Naive thymus-derived CD8-positive, alpha-beta T cell (primary cell): ENCODE measurements around the gene UBASH3B. TPM values are rescaled to one million over a fixed set of nuclear protein-coding genes. Genes with fewer than 3 reads are reported as not detected.

Source experiments
- ATAC-seq, 2 donors: fragments of 150-1000 bp; cut with Tn5 transposase in 1 of 2; sonication (Bioruptor Pico), chemical (Tn5 transposase) in 1 of 2; 1 replicate in 1 of 2; 2 replicates in 1 of 2; pipeline ENCODE4 v1.10.0; 2021; ENCODE audit warnings: mild to moderate bottlenecking in 2 of 2, moderate library complexity in 2 of 2
- POLR2A ChIA-PET: fragments of 350-600 bp; sonication (Branson Sonifier 250); formaldehyde crosslinking; loops from one replicate; lab custom pipeline; 2021; ENCODE audit warnings: antibody characterized with exemption; lab: Charles Lee
- DNase-seq, 10 donors: peaks; one replicate each; pipeline versions ENCODE4 v3.0.0 to v3.0.0-alpha.2; 2020 to 2022
- H3K27ac Mint-ChIP-seq, 10 donors: one replicate each; pipeline ENCODE4 v1.8.0; 2020 to 2022; ENCODE audit warnings: mild to moderate bottlenecking in 10 of 10, mixed read lengths in 10 of 10, moderate library complexity in 4 of 10, inconsistent platforms in 1 of 10
- H3K27me3 Mint-ChIP-seq, 5 donors: one replicate each; pipeline ENCODE4 v1.8.0; 2021 to 2022; ENCODE audit warnings: mixed read lengths in 5 of 5
- H3K36me3 Mint-ChIP-seq, 3 donors: one replicate each; pipeline ENCODE4 v1.8.0; 2020 to 2022; ENCODE audit warnings: mixed read lengths in 3 of 3, mild to moderate bottlenecking in 2 of 3, inconsistent platforms in 1 of 3
- H3K4me1 Mint-ChIP-seq, 4 donors: one replicate each; pipeline ENCODE4 v1.8.0; 2021 to 2022; ENCODE audit warnings: mixed read lengths in 4 of 4
- H3K4me3 Mint-ChIP-seq, 10 donors: one replicate each; pipeline ENCODE4 v1.8.0; 2020 to 2022; ENCODE audit warnings: mild to moderate bottlenecking in 10 of 10, mixed read lengths in 10 of 10, moderate library complexity in 6 of 10, inconsistent platforms in 1 of 10
- H3K9me3 Mint-ChIP-seq, 9 donors: one replicate each; pipeline ENCODE4 v1.8.0; 2020 to 2022; ENCODE audit warnings: mixed read lengths in 9 of 9, mild to moderate bottlenecking in 3 of 9, inconsistent platforms in 1 of 9, moderate library complexity in 1 of 9
- polyA plus RNA-seq, 3 donors: library from polyadenylated mRNA; unstranded; fragments of 300-500 nt; fragmentation: Illumina TruSeq; gene quantifications; one replicate each; pipeline ENCODE4 v1.2.3, GENCODE V29; 2021
- total RNA-seq, 8 experiments: library from RNA in 2 of 8; stranded (reverse) in 2 of 8; gene quantifications; one replicate each; pipeline ENCODE4 v1.2.3 and lab custom pipeline; 2021 to 2026

UBASH3B gene
- total and polyA plus RNA-seq, 5 experiments from 2014 or later: 6.8 to 35.2 (median 12.8) TPM

DNA sequence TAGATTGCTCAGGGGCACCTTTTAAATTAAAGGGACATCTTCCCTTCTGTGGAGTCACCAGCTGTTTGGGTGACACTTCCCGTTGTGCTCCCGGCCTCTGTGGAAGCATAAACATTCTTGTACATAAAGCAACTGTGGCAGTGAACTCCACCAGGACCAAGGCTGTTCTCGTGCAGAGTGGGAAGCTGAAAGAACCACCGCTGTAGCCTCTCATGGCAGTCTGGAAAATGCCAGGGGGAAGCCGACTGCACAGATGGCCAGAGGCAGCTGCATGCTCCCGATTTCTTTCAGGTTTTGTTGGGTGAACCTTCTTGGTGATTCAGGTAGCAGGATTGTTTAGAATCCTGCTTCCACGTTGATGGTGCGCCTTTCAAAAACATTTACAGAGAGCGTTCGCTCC lies 10.3 kb downstream of the UBASH3B start:
- DNase-seq (no peak), ATAC-seq (no peak)
- peaks cover 0 to 31% (median 6%) of the 10 kb centered on the region in 3 donors for H3K36me3 Mint-ChIP-seq
- H3K4me1 Mint-ChIP-seq: peaks cover 45 to 94% (median 87%) of the 10 kb centered on the region in 4 donors
- H3K27me3 Mint-ChIP-seq: no peaks in the 10 kb centered on the region
- H3K4me3 Mint-ChIP-seq: no peak overlapping the region
- POLR2A ChIA-PET: interaction anchor here (1.8 to 7.6 kb wide), 2 partner anchors 9 to 31 kb away, joined by 4 to 51 read pairs; partner anchors contain the start of gene UBASH3B
- peak overlapping the region in 9 of 10 donors; percentile 39 to 93 (median 66) for H3K27ac Mint-ChIP-seq
- peaks cover 0 to 10% (median 3%) of the 10 kb centered on the region in 9 donors for H3K9me3 Mint-ChIP-seq

DNA sequence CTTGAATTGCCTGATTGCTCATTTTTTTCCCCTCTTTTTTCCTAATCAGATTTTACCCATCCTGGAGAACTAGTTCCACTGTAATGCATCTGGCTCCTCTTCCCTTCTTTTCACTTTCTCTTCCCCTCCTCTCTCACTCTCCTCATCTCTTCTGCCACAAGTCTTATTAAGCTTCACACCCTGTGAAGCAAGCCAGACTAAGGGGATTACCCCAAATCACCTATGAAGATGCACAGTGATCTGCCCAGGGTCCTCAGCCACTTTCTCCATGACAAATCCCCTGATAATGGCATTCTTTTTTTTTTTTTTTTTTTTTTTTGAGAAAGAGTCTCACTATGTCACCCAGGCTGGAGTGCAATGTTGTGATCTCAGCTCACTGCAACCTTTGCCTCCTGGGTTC lies 11.2 kb downstream of the UBASH3B start:
- ATAC-seq (peak in 1 of 2 donors; percentile 57), DNase-seq (no peak)
- H3K4me1 Mint-ChIP-seq: peaks cover 44 to 95% (median 87%) of the 10 kb centered on the region in 4 donors
- POLR2A ChIA-PET: interaction anchor here (0.7 to 7.6 kb wide), 5 partner anchors 10 to 1015 kb away, joined by 5 to 51 read pairs (median 12); partner anchors contain the start of gene UBASH3B
- no peaks in the 10 kb centered on the region for H3K27me3 Mint-ChIP-seq
- H3K27ac Mint-ChIP-seq: peak overlapping the region; percentile 46 to 93 (median 86)
- H3K9me3 Mint-ChIP-seq: peaks cover 0 to 10% (median 3%) of the 10 kb centered on the region in 9 donors
- peaks cover 0 to 35% (median 10%) of the 10 kb centered on the region in 3 donors for H3K36me3 Mint-ChIP-seq
- H3K4me3 Mint-ChIP-seq: peak overlapping the region in 8 of 10 donors; percentile 7 to 54 (median 38)

DNA sequence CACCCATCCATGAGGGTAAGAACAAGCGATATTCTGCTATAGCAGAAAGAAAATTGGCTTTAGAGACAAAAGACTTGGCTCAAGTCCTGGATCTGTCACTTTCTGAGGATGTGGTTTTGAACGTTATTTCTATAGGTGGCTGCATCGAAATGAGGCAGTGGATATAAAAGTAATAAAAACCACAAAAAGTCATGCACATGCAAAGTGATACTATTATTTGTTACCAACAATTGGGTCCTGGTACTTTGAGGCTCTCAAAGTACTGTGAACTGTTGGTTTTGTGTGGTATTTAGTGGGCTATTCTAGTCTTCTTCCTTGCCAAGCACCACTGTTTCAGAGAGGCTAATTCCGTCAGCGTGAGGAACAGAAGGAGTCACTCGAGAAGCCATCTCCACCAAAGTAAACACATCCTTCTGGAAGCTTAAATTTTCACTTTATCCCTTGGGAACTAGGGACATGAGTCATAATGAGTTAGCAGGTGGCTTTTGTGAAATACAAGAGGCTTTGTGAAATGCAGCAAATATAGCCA lies 13.1 kb downstream of the UBASH3B start:
- H3K4me3 Mint-ChIP-seq: peak overlapping the region in 9 of 10 donors; percentile 19 to 77 (median 56)
- DNase-seq (peak in 4 of 10 donors; percentile 28 to 59 (median 44)), ATAC-seq (peak; percentile 52 to 80)
- no peaks in the 10 kb centered on the region for H3K27me3 Mint-ChIP-seq
- H3K27ac Mint-ChIP-seq: peak overlapping the region; percentile 79 to 95 (median 91)
- peaks cover 46 to 95% (median 84%) of the 10 kb centered on the region in 4 donors for H3K4me1 Mint-ChIP-seq
- peaks cover 0 to 10% (median 3%) of the 10 kb centered on the region in 9 donors for H3K9me3 Mint-ChIP-seq
- POLR2A ChIA-PET: interaction anchor here (0.7 to 7.6 kb wide), 9 partner anchors 8 to 393 kb away, joined by 3 to 51 read pairs (median 10); partner anchors contain the start of genes HSPA8 and UBASH3B
- H3K36me3 Mint-ChIP-seq: peaks cover 0 to 22% (median 10%) of the 10 kb centered on the region in 3 donors

- peaks cover 0 to 13% (median 10%) of the 10 kb centered on the region in 3 donors for H3K36me3 Mint-ChIP-seq
- no peaks in the 10 kb centered on the region for H3K27me3 Mint-ChIP-seq
- H3K27ac Mint-ChIP-seq: peak overlapping the region; percentile 58 to 93 (median 87)
- peak overlapping the region in 7 of 10 donors; percentile 9 to 71 (median 33) for H3K4me3 Mint-ChIP-seq
- POLR2A ChIA-PET: interaction anchor here (0.6 to 7.6 kb wide), 13 partner anchors 10 to 392 kb away, joined by 3 to 51 read pairs (median 6); partner anchors contain the start of genes HSPA8 and UBASH3B
- H3K9me3 Mint-ChIP-seq: peaks cover 0 to 10% (median 3%) of the 10 kb centered on the region in 9 donors
- peaks cover 42 to 95% (median 84%) of the 10 kb centered on the region in 4 donors for H3K4me1 Mint-ChIP-seq
- no peak for DNase-seq
- ATAC-seq: no peak
Measured at GRCh38 chr11:122670131-122670530, 14.6 kb downstream of the UBASH3B start.

- no peak for DNase-seq
- peak overlapping the region; percentile 45 to 93 (median 66) for H3K27ac Mint-ChIP-seq
- H3K4me3 Mint-ChIP-seq: peak overlapping the region in 3 of 10 donors; percentile 2 to 21 (median 17)
- H3K27me3 Mint-ChIP-seq: no peaks in the 10 kb centered on the region
- no peak for ATAC-seq
- POLR2A ChIA-PET: interaction anchor here (1.3 to 7.6 kb wide), 4 partner anchors 8 to 22 kb away, joined by 3 to 51 read pairs (median 6); partner anchors contain the start of gene UBASH3B
- peaks cover 47 to 96% (median 91%) of the 10 kb centered on the region in 4 donors for H3K4me1 Mint-ChIP-seq
- peaks cover 0 to 10% (median 9%) of the 10 kb centered on the region in 3 donors for H3K36me3 Mint-ChIP-seq
- peaks cover 0 to 10% (median 3%) of the 10 kb centered on the region in 9 donors for H3K9me3 Mint-ChIP-seq
Measured at GRCh38 chr11:122671400-122671891, 15.9 kb downstream of the UBASH3B start.

DNA sequence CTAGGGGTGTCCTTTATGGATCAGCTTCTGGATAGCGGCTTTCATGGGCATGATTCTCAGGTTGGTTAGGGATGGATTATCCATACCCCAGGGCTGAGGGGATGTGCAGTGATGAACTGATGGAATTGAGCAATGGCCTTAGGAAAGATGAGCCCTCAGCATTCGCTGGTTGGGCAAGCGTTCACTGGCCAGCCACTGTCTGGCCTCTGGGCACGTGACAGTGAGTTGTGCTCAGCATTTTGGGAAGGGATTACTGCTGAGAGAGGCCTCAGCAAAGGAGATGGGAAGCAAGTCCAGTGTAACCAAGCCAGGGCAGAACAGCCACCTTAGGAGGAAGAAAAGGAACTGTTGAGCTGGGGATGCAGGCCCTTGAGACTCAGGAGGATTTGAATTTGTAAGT lies 17.4 kb downstream of the UBASH3B start:
- peak overlapping the region in 5 of 10 donors; percentile 2 to 58 (median 52) for H3K4me3 Mint-ChIP-seq
- POLR2A ChIA-PET: interaction anchor here (4.2 to 4.8 kb wide), 2 partner anchors 16 kb away, joined by 34 to 48 read pairs; partner anchors contain the start of gene UBASH3B

DNA sequence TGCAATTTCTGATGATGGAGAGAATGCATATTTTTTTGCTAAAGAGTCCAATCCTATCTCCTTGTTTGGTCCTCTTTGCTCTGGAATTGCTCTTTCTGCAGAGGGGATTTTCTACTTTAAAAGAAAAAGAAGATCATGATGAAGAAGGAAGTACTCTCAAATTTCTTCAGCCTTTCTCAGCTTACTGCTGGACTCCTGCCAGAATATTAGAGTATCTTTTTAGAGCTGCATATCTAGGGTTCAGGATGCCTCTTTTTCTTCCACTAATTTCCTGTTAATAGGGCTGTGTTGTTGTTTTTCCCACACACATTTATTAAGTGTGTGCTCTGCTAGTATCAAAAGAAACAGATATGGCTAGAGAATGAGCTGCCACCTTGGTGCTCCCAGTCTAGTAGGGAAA lies 18.2 kb downstream of the UBASH3B start:
- POLR2A ChIA-PET: interaction anchor here (0.5 to 4.8 kb wide), 11 partner anchors 9 to 388 kb away, joined by 3 to 56 read pairs (median 11); partner anchors contain the start of genes HSPA8 and UBASH3B
- Mint-ChIP-seq H3K4me1 (peaks cover 42 to 94% (median 85%) of the 10 kb centered on the region in 4 donors), H3K36me3 (peaks cover 0 to 10% (median 6%) of the 10 kb centered on the region in 3 donors), H3K4me3 (peak overlapping the region in 5 of 10 donors; percentile 12 to 70 (median 22)), H3K27me3 (no peaks in the 10 kb centered on the region), H3K9me3 (peaks cover 0 to 10% (median 3%) of the 10 kb centered on the region in 9 donors), H3K27ac (peak overlapping the region in 7 of 10 donors; percentile 43 to 94 (median 77))
- no peak for ATAC-seq
- DNase-seq: peak in 1 of 10 donors; percentile 15

More for the DNA sequence above, 17.4 kb downstream of the UBASH3B start:
- peaks cover 0 to 10% (median 3%) of the 10 kb centered on the region in 9 donors for H3K9me3 Mint-ChIP-seq
- DNase-seq: no peak
- no peaks in the 10 kb centered on the region for H3K27me3 Mint-ChIP-seq
- no peak for ATAC-seq
- H3K4me1 Mint-ChIP-seq: peaks cover 48 to 95% (median 90%) of the 10 kb centered on the region in 4 donors
- peak overlapping the region; percentile 45 to 93 (median 78) for H3K27ac Mint-ChIP-seq
- peaks cover 0 to 10% (median 6%) of the 10 kb centered on the region in 3 donors for H3K36me3 Mint-ChIP-seq

- Mint-ChIP-seq H3K4me3 (peak overlapping the region; percentile 21 to 74 (median 66)), H3K27me3 (no peaks in the 10 kb centered on the region), H3K27ac (peak overlapping the region; percentile 81 to 95 (median 89)), H3K36me3 (peaks cover 0 to 2% (median 2%) of the 10 kb centered on the region in 3 donors), H3K4me1 (peaks cover 27 to 94% (median 69%) of the 10 kb centered on the region in 4 donors), H3K9me3 (no peaks in the 10 kb centered on the region)
- DNase-seq (no peak), ATAC-seq (peak in 1 of 2 donors; percentile 29)
- POLR2A ChIA-PET: interaction anchor here (4.2 to 4.8 kb wide), 3 partner anchors 12 to 70 kb away, joined by 27 to 48 read pairs (median 34); partner anchors contain the start of gene UBASH3B
Measured at GRCh38 chr11:122676638-122677037, 21.1 kb downstream of the UBASH3B start.

- Mint-ChIP-seq H3K4me1 (peaks cover 28 to 91% (median 69%) of the 10 kb centered on the region in 4 donors), H3K4me3 (peak overlapping the region in 4 of 10 donors; percentile 17 to 69 (median 59)), H3K9me3 (no peaks in the 10 kb centered on the region), H3K27me3 (no peaks in the 10 kb centered on the region), H3K27ac (peak overlapping the region in 9 of 10 donors; percentile 22 to 94 (median 89)), H3K36me3 (no peaks in the 10 kb centered on the region)
- DNase-seq (no peak), ATAC-seq (no peak)
- POLR2A ChIA-PET: interaction anchor here (0.8 to 4.5 kb wide), 4 partner anchors 14 to 69 kb away, joined by 4 to 34 read pairs (median 16); partner anchors contain the start of gene UBASH3B
Measured at GRCh38 chr11:122677256-122677655, 21.7 kb downstream of the UBASH3B start.

DNA sequence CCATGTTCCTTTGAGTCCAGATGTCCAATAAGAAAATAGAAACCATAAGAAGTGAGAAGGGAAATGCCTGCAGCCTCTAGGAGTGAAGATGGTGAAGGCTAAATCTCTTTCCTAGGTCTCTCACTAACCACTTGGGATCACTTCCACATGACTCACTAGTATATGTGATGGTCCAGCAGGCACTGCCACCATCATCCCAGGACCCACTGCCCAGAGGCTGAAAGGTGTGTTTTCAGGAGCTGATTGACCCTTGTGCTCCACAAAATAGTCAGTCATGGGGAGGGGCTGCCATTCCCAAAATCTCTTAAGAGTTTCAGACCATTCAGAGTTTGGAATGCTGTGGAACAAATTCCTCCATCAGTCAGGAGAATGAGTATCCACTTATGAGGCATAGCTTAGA lies 22.9 kb downstream of the UBASH3B start:
- Mint-ChIP-seq H3K27ac (peak overlapping the region in 7 of 10 donors; percentile 14 to 93 (median 72)), H3K27me3 (no peaks in the 10 kb centered on the region), H3K4me3 (no peak overlapping the region), H3K4me1 (peaks cover 25 to 82% (median 61%) of the 10 kb centered on the region in 4 donors), H3K9me3 (no peaks in the 10 kb centered on the region), H3K36me3 (no peaks in the 10 kb centered on the region)
- no peak for DNase-seq
- no peak for ATAC-seq
- POLR2A ChIA-PET: interaction anchor here (1.2 to 2.1 kb wide), 3 partner anchors 12 to 18 kb away, joined by 3 to 10 read pairs (median 4); no protein-coding TSS in a partner anchor

GRCh38 chr11:122679466-122679865 lies 23.9 kb downstream of the UBASH3B start:
- POLR2A ChIA-PET: interaction anchor here (1.1 to 2.1 kb wide), 4 partner anchors 9 to 17 kb away, joined by 3 to 10 read pairs (median 5); no protein-coding TSS in a partner anchor
- peaks cover 0 to 3% (median 0%) of the 10 kb centered on the region in 3 donors for H3K36me3 Mint-ChIP-seq
- no peak overlapping the region for H3K4me3 Mint-ChIP-seq
- no peak for DNase-seq
- peak overlapping the region in 5 of 10 donors; percentile 19 to 93 (median 31) for H3K27ac Mint-ChIP-seq
- H3K4me1 Mint-ChIP-seq: peaks cover 29 to 80% (median 60%) of the 10 kb centered on the region in 4 donors
- H3K9me3 Mint-ChIP-seq: no peaks in the 10 kb centered on the region
- H3K27me3 Mint-ChIP-seq: no peaks in the 10 kb centered on the region
- no peak for ATAC-seq
